Mesenchymal stem cell (in vitro differentiated cells and primary cell): ENCODE measurements around the gene NRDE2.
"Not testable (repeated sequence)": the region's sequence is repeated elsewhere in the genome, so short reads cannot be mapped to it uniquely, and the experiment has no call there.

Experiments
- DNase-seq: peaks from one replicate; pipeline ENCODE4 v3.0.0-alpha.2; 2013
- H2AFZ ChIP-seq: one replicate; pipeline ENCODE4 v1.6.1; 2013; ENCODE audit warnings: low read depth, mild to moderate bottlenecking, control low read depth, inconsistent platforms, low read length, moderate library complexity
- H2AK5ac ChIP-seq: 2 replicates; pipeline ENCODE4 v1.6.1; 2013; ENCODE audit warnings: low read length, moderate library complexity, mild to moderate bottlenecking, inconsistent platforms; ENCODE audit not compliant: severe bottlenecking
- H2BK120ac ChIP-seq: one replicate; pipeline ENCODE4 v1.6.1; 2013; ENCODE audit warnings: low read depth, mild to moderate bottlenecking, inconsistent platforms, low read length, moderate library complexity
- H2BK12ac ChIP-seq, 2 experiments: one replicate each; pipeline ENCODE4 v1.6.1; 2013; ENCODE audit warnings: inconsistent platforms in 2 of 2, low read length in 2 of 2, mild to moderate bottlenecking in 2 of 2, moderate library complexity in 2 of 2, control low read depth in 1 of 2
- H2BK15ac ChIP-seq: one replicate; pipeline ENCODE4 v1.6.1; 2013; ENCODE audit warnings: mild to moderate bottlenecking, low read depth, inconsistent platforms; ENCODE audit not compliant: poor library complexity, severe bottlenecking
- H2BK5ac ChIP-seq: 2 replicates; pipeline ENCODE4 v1.6.1; 2013; ENCODE audit warnings: low read depth, mild to moderate bottlenecking, low read length, control low read depth, inconsistent platforms; ENCODE audit not compliant: poor library complexity, severe bottlenecking
- H3K14ac ChIP-seq, 2 experiments: one replicate each; pipeline ENCODE4 v1.6.1; 2013; ENCODE audit warnings: inconsistent platforms in 2 of 2, low read length in 2 of 2, control low read depth in 1 of 2, mild to moderate bottlenecking in 1 of 2, moderate library complexity in 1 of 2
- H3K18ac ChIP-seq, 2 experiments: one replicate each; pipeline ENCODE4 v1.6.1; 2013; ENCODE audit warnings: inconsistent platforms in 2 of 2, low read length in 2 of 2, control low read depth in 1 of 2, low read depth in 1 of 2, mild to moderate bottlenecking in 1 of 2
- H3K23ac ChIP-seq, 2 experiments: one replicate each; pipeline ENCODE4 v1.6.1; 2013; ENCODE audit warnings: inconsistent platforms in 2 of 2, low read length in 2 of 2, mild to moderate bottlenecking in 2 of 2, moderate library complexity in 2 of 2, control low read depth in 1 of 2
- H3K27ac ChIP-seq: 2 replicates; pipeline ENCODE4 v1.5.1; 2013; ENCODE audit warnings: mild to moderate bottlenecking, moderate library complexity, low read length, control low read depth, inconsistent platforms; ENCODE audit not compliant: poor library complexity, severe bottlenecking
- H3K27me3 ChIP-seq, 2 experiments: 2 replicates each; pipeline versions ENCODE4 v1.6.1 to v1.7.0; 2013; ENCODE audit warnings: low read length in 2 of 2, mild to moderate bottlenecking in 2 of 2, moderate library complexity in 2 of 2, control low read depth in 1 of 2, inconsistent platforms in 1 of 2; ENCODE audit not compliant: control insufficient read depth in 1 of 2, insufficient read depth in 1 of 2
- H3K36me3 ChIP-seq, 2 experiments: 2 replicates each; pipeline versions ENCODE4 v1.6.1 to v1.7.0; 2013; ENCODE audit warnings: low read length in 2 of 2, control low read depth in 1 of 2, inconsistent platforms in 1 of 2, low read depth in 1 of 2, mild to moderate bottlenecking in 1 of 2; ENCODE audit not compliant: insufficient read depth in 2 of 2, control insufficient read depth in 1 of 2
- H3K4ac ChIP-seq, 2 experiments: one replicate each; pipeline ENCODE4 v1.6.1; 2013; ENCODE audit warnings: inconsistent platforms in 2 of 2, low read length in 2 of 2, mild to moderate bottlenecking in 2 of 2, moderate library complexity in 2 of 2, control low read depth in 1 of 2, low read depth in 1 of 2
- H3K4me1 ChIP-seq: 2 replicates; pipeline ENCODE4 v1.6.1; 2013; ENCODE audit warnings: low read depth, low read length, control low read depth; ENCODE audit not compliant: control insufficient read depth, insufficient read depth
- H3K4me2 ChIP-seq: 2 replicates; pipeline ENCODE4 v1.6.1; 2013; ENCODE audit warnings: low read length, mild to moderate bottlenecking, inconsistent platforms; ENCODE audit not compliant: poor library complexity, severe bottlenecking
- H3K4me3 ChIP-seq, 2 experiments: 2 replicates each; pipeline versions ENCODE4 v1.5.1 to v1.7.0; 2013; ENCODE audit warnings: low read length in 2 of 2, mild to moderate bottlenecking in 2 of 2, control low read depth in 1 of 2, low read depth in 1 of 2; ENCODE audit not compliant: insufficient read depth in 1 of 2
- H3K79me1 ChIP-seq: replicated peaks from 2 replicates; pipeline ENCODE4 v1.6.1; 2013; ENCODE audit warnings: mild to moderate bottlenecking, control low read depth, low read length, inconsistent platforms; ENCODE audit not compliant: poor library complexity, severe bottlenecking
- H3K9ac ChIP-seq: 2 replicates; pipeline ENCODE4 v1.7.0; 2013; ENCODE audit warnings: mild to moderate bottlenecking, low read length, moderate library complexity
- H3K9me3 ChIP-seq: 2 replicates; pipeline ENCODE4 v1.7.0; 2013; ENCODE audit warnings: mild to moderate bottlenecking, low read length; ENCODE audit not compliant: control insufficient read depth
- H4K8ac ChIP-seq: one replicate; pipeline ENCODE4 v1.6.1; 2013; ENCODE audit warnings: inconsistent platforms, mild to moderate bottlenecking, low read length, moderate library complexity
- H4K91ac ChIP-seq: one replicate; pipeline ENCODE4 v1.6.1; 2013; ENCODE audit warnings: mild to moderate bottlenecking, low read length, inconsistent platforms
- WGBS: methylation state at CpG from one replicate; pipeline ENCODE4 v1.1.7; 2013; ENCODE audit warnings: mixed read lengths; 5-methylcytosine and 5-hydroxymethylcytosine counted together

The NRDE2 gene

DNA sequence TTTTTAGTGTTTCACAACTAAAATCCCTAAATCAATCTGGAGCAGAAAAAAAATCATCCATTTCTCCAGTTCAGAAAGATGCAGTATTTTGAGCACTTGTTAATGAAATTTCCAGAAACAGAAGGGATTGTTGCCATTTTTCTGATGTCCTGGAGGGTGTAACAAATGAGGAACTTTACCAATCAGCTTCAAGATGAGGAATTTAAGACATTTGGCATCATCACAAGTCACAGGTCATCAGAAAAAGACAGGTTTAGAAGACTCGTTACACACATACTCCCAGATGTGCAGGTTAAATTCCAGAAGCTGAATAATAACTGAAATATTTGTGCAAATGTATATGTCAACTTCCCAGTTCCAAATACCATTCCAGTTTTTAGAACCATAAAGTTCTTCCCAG, 75.9 kb downstream of the NRDE2 start:
- H3K27ac ChIP-seq, result no peak overlapping the region
- no peak overlapping the region for H3K18ac ChIP-seq
- H2BK15ac ChIP-seq, result no peak overlapping the region
- peak overlapping the region; percentile 37 for H3K4me2 ChIP-seq
- H3K14ac ChIP-seq, result no peak overlapping the region
- no peak overlapping the region for H2BK12ac ChIP-seq
- DNase-seq, result no peak
- H3K27me3 ChIP-seq, result no peaks in the 10 kb centered on the region
- peaks cover 3% of the 10 kb centered on the region for H3K79me1 ChIP-seq
- no peak overlapping the region for H2BK5ac ChIP-seq
- peaks cover 2% of the 10 kb centered on the region for H3K4me1 ChIP-seq
- H3K9ac ChIP-seq, result peak overlapping the region; percentile 99
- no peak overlapping the region for H4K8ac ChIP-seq
- WGBS, result no CpG with 5 or more reads among the region's 1 CpG
- H4K91ac ChIP-seq, result no peak overlapping the region
- H3K4ac ChIP-seq, result no peak overlapping the region
- no peak overlapping the region for H2AK5ac ChIP-seq
- peaks cover 5 to 24% of the 10 kb centered on the region in 2 experiments for H3K36me3 ChIP-seq
- no peak overlapping the region for H3K23ac ChIP-seq
- H2AFZ ChIP-seq, result no peak overlapping the region
- peak overlapping the region in 1 of 2 experiments; percentile 97 for H3K4me3 ChIP-seq
- H2BK120ac ChIP-seq, result no peak overlapping the region
- no peaks in the 10 kb centered on the region for H3K9me3 ChIP-seq

DNA sequence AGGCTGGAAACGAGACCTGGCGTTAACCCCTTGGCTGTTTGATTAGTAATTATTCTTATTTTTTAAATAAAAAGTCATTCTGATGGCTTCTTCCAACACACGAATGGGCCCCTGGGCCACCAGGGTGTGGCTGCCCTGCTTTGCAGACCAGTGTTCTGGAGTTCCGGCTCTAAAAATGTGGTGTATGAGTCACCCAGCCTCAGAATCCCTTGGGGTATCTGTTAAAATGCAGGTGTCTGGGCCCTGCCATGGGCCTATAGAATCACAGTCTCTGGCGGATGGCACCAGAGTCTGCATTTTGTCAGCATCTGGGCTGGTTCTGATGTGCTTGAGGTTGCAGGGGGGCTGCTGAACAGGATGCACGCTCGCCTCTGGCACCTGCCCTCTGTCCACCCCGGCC, 77.9 kb downstream of the NRDE2 start:
- Histone ChIP-seq H2AFZ (no peak overlapping the region), H3K27me3 (no peaks in the 10 kb centered on the region), H3K4me3 (no peak overlapping the region), H2BK15ac (no peak overlapping the region), H3K18ac (no peak overlapping the region), H2BK120ac (no peak overlapping the region), H3K9ac (no peak overlapping the region), H3K27ac (no peak overlapping the region), H3K4me2 (no peak overlapping the region), H3K4me1 (peaks cover 2% of the 10 kb centered on the region), H2BK5ac (no peak overlapping the region), H3K14ac (no peak overlapping the region), H4K91ac (no peak overlapping the region), H4K8ac (peak overlapping the region; percentile 23), H3K23ac (no peak overlapping the region), H3K36me3 (peaks cover 0 to 4% of the 10 kb centered on the region in 2 experiments), H2AK5ac (no peak overlapping the region), H3K79me1 (no peaks in the 10 kb centered on the region), H3K9me3 (no peaks in the 10 kb centered on the region), H3K4ac (no peak overlapping the region), H2BK12ac (no peak overlapping the region)
- WGBS, result 90% methylated on average over 6 of the region's 8 CpGs
- DNase-seq, result no peak

DNA sequence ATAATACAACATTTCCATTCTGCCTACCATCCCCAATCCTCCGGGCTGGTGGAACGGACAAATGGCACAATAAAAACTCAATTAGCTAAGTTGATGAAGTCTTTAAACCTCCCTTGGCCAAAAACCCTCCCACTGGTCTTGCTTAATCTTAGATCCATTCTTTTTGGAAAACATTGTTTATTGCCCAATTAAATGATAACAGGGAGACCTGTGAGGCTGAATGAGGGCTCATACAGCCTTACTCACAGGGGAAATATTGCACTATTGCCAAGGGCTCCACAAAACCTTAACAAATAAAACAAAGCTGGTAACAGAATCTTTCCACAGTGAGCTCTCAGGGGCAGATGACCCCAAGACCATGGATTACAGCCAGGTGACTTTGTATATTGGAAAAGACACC, 83.1 kb downstream of the NRDE2 start:
- Histone ChIP-seq H3K9ac (no peak overlapping the region), H2BK120ac (no peak overlapping the region), H3K4me1 (no peaks in the 10 kb centered on the region), H3K4me3 (no peak overlapping the region), H2BK15ac (no peak overlapping the region), H4K8ac (no peak overlapping the region), H3K27ac (no peak overlapping the region), H3K4me2 (no peak overlapping the region), H3K18ac (no peak overlapping the region), H3K14ac (no peak overlapping the region), H2BK12ac (no peak overlapping the region), H2BK5ac (no peak overlapping the region), H3K9me3 (no peaks in the 10 kb centered on the region), H3K23ac (no peak overlapping the region), H3K4ac (no peak overlapping the region), H2AFZ (no peak overlapping the region), H4K91ac (no peak overlapping the region), H2AK5ac (no peak overlapping the region), H3K79me1 (no peaks in the 10 kb centered on the region), H3K27me3 (no peaks in the 10 kb centered on the region), H3K36me3 (no peaks in the 10 kb centered on the region)
- 86% methylated on average over 2 of the region's 2 CpGs for WGBS
- DNase-seq, result no peak

DNA sequence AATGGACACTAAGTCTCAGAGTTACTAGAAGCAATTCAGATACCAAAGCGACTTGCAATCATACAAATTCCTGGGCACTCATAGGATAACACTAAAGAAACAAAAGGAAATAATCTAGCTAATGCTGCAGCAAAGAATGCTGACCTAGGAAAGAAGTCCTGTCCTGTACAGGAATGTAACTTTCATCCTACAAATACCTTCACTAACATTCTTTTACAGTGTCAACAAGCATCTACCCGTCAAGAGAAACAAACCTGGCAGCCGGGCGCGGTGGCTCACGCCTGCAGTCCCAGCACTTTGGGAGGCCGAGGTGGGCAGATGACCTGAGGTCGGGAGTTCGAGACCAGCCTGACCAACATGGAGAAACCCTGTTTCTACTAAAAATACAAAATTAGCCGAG, 84.3 kb downstream of the NRDE2 start:
- not testable (repeated sequence) for H2BK120ac ChIP-seq, H2BK15ac ChIP-seq, H3K27me3 ChIP-seq, H3K14ac ChIP-seq, H2BK12ac ChIP-seq, H3K79me1 ChIP-seq, H2AFZ ChIP-seq, H4K91ac ChIP-seq, DNase-seq, H3K4me3 ChIP-seq, H4K8ac ChIP-seq, H3K36me3 ChIP-seq, H2BK5ac ChIP-seq, H3K9me3 ChIP-seq, H3K4me1 ChIP-seq, H3K9ac ChIP-seq, H2AK5ac ChIP-seq, H3K18ac ChIP-seq, H3K27ac ChIP-seq, H3K4ac ChIP-seq, H3K23ac ChIP-seq, H3K4me2 ChIP-seq
- 89% methylated on average over 9 of the region's 10 CpGs for WGBS
